Activated CD4-positive, alpha-beta memory T cell treated with anti-CD3 and anti-CD28 coated beads for 36 hours (primary cell): ENCODE data around the gene ATP6V0A1. TPM values are rescaled to one million over a fixed set of nuclear protein-coding genes. Genes with fewer than 3 reads are reported as not detected.

Experiments
- CTCF ChIA-PET: fragments of 350-600 bp; sonication (Branson Sonifier 250); formaldehyde crosslinking; loops from one replicate; lab custom pipeline; 2021; ENCODE audit warnings: antibody characterized with exemption, inconsistent platforms; lab: Charles Lee
- POLR2A ChIA-PET: fragments of 350-600 bp; sonication (Branson Sonifier 250); formaldehyde crosslinking; loops from one replicate; lab custom pipeline; 2021; ENCODE audit warnings: antibody characterized with exemption; lab: Charles Lee
- DNase-seq: peaks from one replicate; pipeline ENCODE4 v3.0.0-alpha.2; 2020
- H3K27ac Mint-ChIP-seq: one replicate; pipeline ENCODE4 v1.8.0; 2021; ENCODE audit warnings: mixed read lengths
- H3K27me3 Mint-ChIP-seq: one replicate; pipeline ENCODE4 v1.8.0; 2021; ENCODE audit warnings: mixed read lengths
- H3K36me3 Mint-ChIP-seq: one replicate; pipeline ENCODE4 v1.8.0; 2021; ENCODE audit warnings: mixed read lengths
- H3K4me1 Mint-ChIP-seq: one replicate; pipeline ENCODE4 v1.8.0; 2021; ENCODE audit warnings: low read depth, mixed read lengths
- H3K4me3 Mint-ChIP-seq: one replicate; pipeline ENCODE4 v1.8.0; 2021; ENCODE audit warnings: mild to moderate bottlenecking, mixed read lengths
- H3K9me3 Mint-ChIP-seq: one replicate; pipeline ENCODE4 v1.8.0; 2021; ENCODE audit warnings: mixed read lengths
- intact Hi-C: fragments of 100-400 bp; cut with micrococcal nuclease; formaldehyde crosslinking; loops from one replicate; pipeline ENCODE4 v1.15.1; 2023
- total RNA-seq, 2 experiments: library from RNA; stranded (reverse); gene quantifications; one replicate each; pipeline ENCODE4 v1.2.3, GENCODE V29; 2021

ATP6V0A1 gene
- total RNA-seq, 2 experiments from 2014 or later, result 12.0 to 13.2 TPM

- POLR2A ChIA-PET, result no interaction called here
- no peak overlapping the region for H3K4me3 Mint-ChIP-seq
- CTCF ChIA-PET, result no interaction called here
- DNase-seq, result no peak
- no peaks in the 10 kb centered on the region for H3K9me3 Mint-ChIP-seq
- no peaks in the 10 kb centered on the region for H3K36me3 Mint-ChIP-seq
- intact Hi-C loops, result no loop called here
- H3K4me1 Mint-ChIP-seq, result no peaks in the 10 kb centered on the region
- H3K27ac Mint-ChIP-seq, result no peak overlapping the region
- no peaks in the 10 kb centered on the region for H3K27me3 Mint-ChIP-seq
Observed at GRCh38 chr17:42509841-42510240, 51.2 kb downstream of the ATP6V0A1 start.

- no peak overlapping the region for H3K27ac Mint-ChIP-seq
- intact Hi-C loops, result no loop called here
- no peaks in the 10 kb centered on the region for H3K4me1 Mint-ChIP-seq
- DNase-seq, result no peak
- ChIA-PET CTCF (no interaction called here), POLR2A (no interaction called here)
- no peaks in the 10 kb centered on the region for H3K36me3 Mint-ChIP-seq
- no peaks in the 10 kb centered on the region for H3K27me3 Mint-ChIP-seq
- H3K4me3 Mint-ChIP-seq, result no peak overlapping the region
- H3K9me3 Mint-ChIP-seq, result no peaks in the 10 kb centered on the region
Observed at GRCh38 chr17:42512246-42512645, 53.6 kb downstream of the ATP6V0A1 start.

GRCh38 chr17:42512733-42513251 lies 54.1 kb downstream of the ATP6V0A1 start:
- no peaks in the 10 kb centered on the region for H3K27me3 Mint-ChIP-seq
- CTCF ChIA-PET, result no interaction called here
- no peak for DNase-seq
- no peaks in the 10 kb centered on the region for H3K9me3 Mint-ChIP-seq
- no peak overlapping the region for H3K4me3 Mint-ChIP-seq
- H3K36me3 Mint-ChIP-seq, result no peaks in the 10 kb centered on the region
- H3K27ac Mint-ChIP-seq, result no peak overlapping the region
- POLR2A ChIA-PET, result no interaction called here
- intact Hi-C loops, result no loop called here
- no peaks in the 10 kb centered on the region for H3K4me1 Mint-ChIP-seq

GRCh38 chr17:42513686-42514085 lies 55.0 kb downstream of the ATP6V0A1 start:
- no peak for DNase-seq
- Mint-ChIP-seq H3K4me3 (no peak overlapping the region), H3K4me1 (no peaks in the 10 kb centered on the region), H3K9me3 (no peaks in the 10 kb centered on the region), H3K36me3 (no peaks in the 10 kb centered on the region), H3K27ac (no peak overlapping the region), H3K27me3 (no peaks in the 10 kb centered on the region)
- intact Hi-C loops, result no loop called here
- POLR2A ChIA-PET, result no interaction called here
- CTCF ChIA-PET, result interaction anchor here (1.5 to 3.2 kb wide), 2 partner anchors 73 to 86 kb away, joined by 4 to 11 read pairs; no protein-coding TSS in a partner anchor

- Mint-ChIP-seq H3K4me1 (no peaks in the 10 kb centered on the region), H3K27me3 (no peaks in the 10 kb centered on the region), H3K4me3 (no peak overlapping the region), H3K27ac (no peak overlapping the region), H3K9me3 (no peaks in the 10 kb centered on the region), H3K36me3 (no peaks in the 10 kb centered on the region)
- no peak for DNase-seq
- CTCF ChIA-PET, result interaction anchor here (0.6 to 3.2 kb wide), 6 partner anchors 13 to 108 kb away, joined by 3 to 11 read pairs (median 4); no protein-coding TSS in a partner anchor
- intact Hi-C loops, result no loop called here
- POLR2A ChIA-PET, result interaction anchor here (0.6 kb wide), 1 partner anchor 23 kb away, joined by 3 read pairs; no protein-coding TSS in a partner anchor
Observed at GRCh38 chr17:42514279-42514678, 55.6 kb downstream of the ATP6V0A1 start.

- H3K27me3 Mint-ChIP-seq, result no peaks in the 10 kb centered on the region
- POLR2A ChIA-PET, result interaction anchor here (0.6 kb wide), 1 partner anchor 24 kb away, joined by 3 read pairs; no protein-coding TSS in a partner anchor
- H3K9me3 Mint-ChIP-seq, result no peaks in the 10 kb centered on the region
- DNase-seq, result no peak
- CTCF ChIA-PET, result interaction anchor here (0.6 to 3.2 kb wide), 7 partner anchors 12 to 109 kb away, joined by 3 to 11 read pairs (median 4); no protein-coding TSS in a partner anchor
- H3K27ac Mint-ChIP-seq, result no peak overlapping the region
- H3K4me1 Mint-ChIP-seq, result no peaks in the 10 kb centered on the region
- intact Hi-C loops, result loop anchor here (5.0 kb wide), 2 partner anchors 58 to 203 kb away; partner anchors contain the start of gene ATP6V0A1
- no peak overlapping the region for H3K4me3 Mint-ChIP-seq
- no peaks in the 10 kb centered on the region for H3K36me3 Mint-ChIP-seq
Observed at GRCh38 chr17:42514867-42515266, 56.2 kb downstream of the ATP6V0A1 start.

GRCh38 chr17:42517516-42517915 lies 58.8 kb downstream of the ATP6V0A1 start:
- DNase-seq, result peak; percentile 88
- peaks cover 7% of the 10 kb centered on the region for H3K36me3 Mint-ChIP-seq
- no peak overlapping the region for H3K27ac Mint-ChIP-seq
- intact Hi-C loops, result loop anchor here (2.0 to 5.0 kb wide), 3 partner anchors 60 to 205 kb away; partner anchors contain the start of gene ATP6V0A1
- ChIA-PET POLR2A (interaction anchor here (1.0 kb wide), 1 partner anchor 94 kb away, joined by 3 read pairs; the partner anchor contains the start of gene CAVIN1), CTCF (interaction anchor here (0.6 to 3.4 kb wide), 34 partner anchors 10 to 295 kb away, joined by 3 to 29 read pairs (median 4); partner anchors contain the start of genes CAVIN1 and NAGLU)
- no peak overlapping the region for H3K4me3 Mint-ChIP-seq
- no peaks in the 10 kb centered on the region for H3K9me3 Mint-ChIP-seq
- no peaks in the 10 kb centered on the region for H3K27me3 Mint-ChIP-seq
- H3K4me1 Mint-ChIP-seq, result no peaks in the 10 kb centered on the region

GRCh38 chr17:42518046-42518754 lies 59.5 kb downstream of the ATP6V0A1 start:
- no peak for DNase-seq
- H3K27me3 Mint-ChIP-seq, result peaks cover 2% of the 10 kb centered on the region
- H3K4me1 Mint-ChIP-seq, result peaks cover under 1% of the 10 kb centered on the region
- POLR2A ChIA-PET, result interaction anchor here (1.0 kb wide), 1 partner anchor 95 kb away, joined by 3 read pairs; the partner anchor contains the start of gene CAVIN1
- CTCF ChIA-PET, result interaction anchor here (0.6 to 3.4 kb wide), 40 partner anchors 9 to 296 kb away, joined by 3 to 29 read pairs (median 4); partner anchors contain the start of genes CAVIN1 and NAGLU
- intact Hi-C loops, result loop anchor here (5.0 kb wide), 2 partner anchors 61 to 206 kb away; partner anchors contain the start of gene ATP6V0A1
- no peak overlapping the region for H3K27ac Mint-ChIP-seq
- peaks cover 10% of the 10 kb centered on the region for H3K36me3 Mint-ChIP-seq
- no peak overlapping the region for H3K4me3 Mint-ChIP-seq
- H3K9me3 Mint-ChIP-seq, result no peaks in the 10 kb centered on the region

GRCh38 chr17:42518755-42519545 lies 60.3 kb downstream of the ATP6V0A1 start:
- intact Hi-C loops, result loop anchor here (5.0 kb wide), 2 partner anchors 62 to 207 kb away; partner anchors contain the start of gene ATP6V0A1
- POLR2A ChIA-PET, result no interaction called here
- no peak for DNase-seq

GRCh38 chr17:42519546-42520491 lies 61.1 kb downstream of the ATP6V0A1 start:
- Mint-ChIP-seq H3K27me3 (peaks cover 5% of the 10 kb centered on the region), H3K36me3 (peaks cover 10% of the 10 kb centered on the region), H3K9me3 (no peaks in the 10 kb centered on the region), H3K4me1 (peaks cover 11% of the 10 kb centered on the region), H3K4me3 (no peak overlapping the region), H3K27ac (no peak overlapping the region)
- intact Hi-C loops, result loop anchor here (5.0 kb wide), 3 partner anchors 63 to 208 kb away; partner anchors contain the start of gene ATP6V0A1
- CTCF ChIA-PET, result interaction anchor here (0.6 to 3.4 kb wide), 15 partner anchors 7 to 208 kb away, joined by 3 to 29 read pairs (median 4); no protein-coding TSS in a partner anchor
- no peak for DNase-seq
- POLR2A ChIA-PET, result no interaction called here

More at GRCh38 chr17:42518755-42519545, 60.3 kb downstream of the ATP6V0A1 start:
- Mint-ChIP-seq H3K4me3 (no peak overlapping the region), H3K36me3 (peaks cover 10% of the 10 kb centered on the region), H3K27ac (no peak overlapping the region), H3K9me3 (no peaks in the 10 kb centered on the region), H3K4me1 (peaks cover 4% of the 10 kb centered on the region), H3K27me3 (peaks cover 5% of the 10 kb centered on the region)
- CTCF ChIA-PET, result interaction anchor here (0.6 to 3.4 kb wide), 17 partner anchors 8 to 197 kb away, joined by 3 to 29 read pairs (median 5); no protein-coding TSS in a partner anchor
